CD4-positive, alpha-beta T cell treated with Interleukin-6 at 100 ng/mL for 8 hours (primary cell): ENCODE results near the gene TRIM41.
"Not testable (repeated sequence)": the region's sequence is repeated elsewhere in the genome, so short reads cannot be mapped to it uniquely, and the experiment has no call there.

Experiments used
- DNase-seq: peaks from one replicate; pipeline ENCODE4 v3.0.0-alpha.2; 2020; ENCODE audit warnings: mixed read lengths, low spot score

Gene TRIM41

DNA sequence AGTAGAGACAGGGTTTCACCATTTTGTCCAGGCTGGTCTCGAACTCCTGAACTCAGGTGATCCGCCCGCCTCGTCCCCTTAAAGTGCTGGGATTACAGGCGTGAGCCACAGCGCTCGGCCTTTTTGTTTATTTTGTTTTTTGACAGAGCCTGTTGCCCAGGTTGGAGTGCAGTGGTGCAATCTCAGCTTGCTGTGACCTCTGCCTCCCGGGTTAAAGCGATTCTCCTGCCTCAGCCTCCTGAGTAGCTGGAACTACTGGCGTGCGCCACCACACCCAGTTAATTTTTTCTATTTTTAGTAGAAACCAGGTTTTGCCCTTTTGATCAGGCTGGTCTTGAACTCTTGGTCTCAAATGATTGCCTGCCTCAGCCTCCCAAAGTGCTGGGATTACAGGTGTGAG lies 12.9 kb upstream of the TRIM41 start:
- DNase-seq, result not testable (repeated sequence)

DNA sequence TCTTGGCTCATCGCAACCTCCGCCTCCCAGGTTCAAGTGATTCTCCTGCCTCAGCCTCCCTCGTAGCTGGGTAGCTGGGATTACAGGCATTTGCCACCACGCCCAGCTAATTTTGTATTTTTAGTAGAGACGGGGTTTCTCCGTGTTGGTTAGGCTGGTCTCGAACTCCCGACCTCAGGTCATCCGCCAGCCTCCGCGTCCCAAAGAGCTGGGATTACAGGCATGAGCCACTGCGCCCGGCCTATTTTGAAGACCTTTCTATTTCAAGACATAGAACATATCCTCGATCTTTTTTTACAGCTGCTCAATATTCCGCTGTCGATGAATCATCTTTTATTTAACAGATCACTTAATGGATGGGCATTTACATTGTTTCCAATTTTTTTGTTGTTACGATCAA lies 12.4 kb upstream of the TRIM41 start:
- not testable (repeated sequence) for DNase-seq

DNA sequence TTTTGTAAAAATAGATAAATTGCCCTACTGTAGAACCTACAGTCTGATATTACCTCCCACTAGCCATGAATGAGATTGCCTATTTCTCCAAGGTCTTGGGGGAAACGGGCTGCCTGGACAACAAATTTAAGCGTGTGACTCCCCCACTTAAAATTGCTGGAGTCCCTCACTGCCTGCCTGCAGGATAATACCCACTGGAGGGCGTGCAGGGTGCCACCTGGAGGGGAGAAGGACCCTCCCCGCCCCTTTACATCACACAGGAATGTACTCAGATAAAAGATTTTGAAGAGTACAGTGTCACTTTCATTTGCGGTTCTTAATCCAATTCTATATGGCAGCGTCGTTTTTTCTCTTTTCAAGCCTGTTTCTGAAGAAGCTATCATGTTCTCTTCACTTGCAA lies 11.9 kb upstream of the TRIM41 start:
- no peak for DNase-seq

DNA sequence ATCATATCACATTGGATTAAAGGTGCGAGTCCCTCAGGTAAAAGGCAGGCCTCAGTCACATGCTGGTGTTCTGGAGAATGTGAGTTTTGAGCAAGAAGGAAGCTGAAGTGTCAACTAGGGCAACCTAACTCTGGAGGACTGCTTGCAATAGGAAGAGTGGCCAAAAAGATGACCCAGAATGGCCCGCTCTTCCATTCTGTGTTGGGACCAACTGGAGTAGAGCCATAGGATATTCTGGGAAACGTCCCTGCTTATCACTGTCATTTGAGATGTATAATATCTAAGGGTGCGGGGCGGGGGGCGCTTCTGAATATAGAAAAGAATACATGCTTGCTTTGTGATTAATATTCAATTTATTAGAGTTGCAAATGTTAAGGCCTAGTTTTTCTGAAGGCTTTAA lies 11.0 kb upstream of the TRIM41 start:
- DNase-seq, result no peak

DNA sequence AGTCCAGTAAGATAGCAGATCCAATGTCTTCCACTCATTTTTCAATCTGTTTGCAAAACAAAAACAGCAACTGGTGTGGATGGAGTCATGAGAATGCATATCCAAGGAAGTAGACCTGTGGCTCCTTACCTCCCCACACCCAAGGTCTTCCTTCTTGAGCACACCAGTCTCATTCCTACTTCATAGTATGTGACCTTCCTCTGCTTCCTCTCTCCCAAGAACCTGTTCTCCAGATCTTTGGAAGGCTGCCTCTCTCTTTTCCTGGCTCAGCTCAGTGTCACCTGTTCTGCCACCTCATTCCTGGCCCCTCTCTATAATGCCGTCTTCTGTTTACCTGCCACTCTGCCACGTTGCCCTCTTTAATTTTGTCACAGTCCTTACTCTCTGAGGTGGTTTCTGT lies 10.1 kb upstream of the TRIM41 start:
- no peak for DNase-seq

DNA sequence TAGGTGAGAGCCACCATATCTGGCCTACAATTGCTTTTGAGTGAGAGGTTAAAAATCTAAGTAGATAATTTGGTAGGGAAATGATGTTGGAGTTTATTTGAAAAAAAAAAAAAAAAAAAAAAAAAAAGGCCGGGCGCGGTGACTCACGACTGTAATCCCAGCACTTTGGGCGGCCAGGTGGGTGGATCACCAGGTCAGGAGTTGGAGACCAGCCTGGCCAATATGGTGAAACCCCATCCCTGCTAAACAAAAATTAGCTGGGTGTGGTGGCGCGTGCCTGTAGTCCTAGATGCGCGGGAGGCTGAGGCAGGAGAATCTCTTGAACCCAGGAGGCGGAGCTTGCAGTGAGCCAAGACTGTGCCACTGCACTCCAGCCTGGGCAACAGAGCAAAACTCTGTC lies 8.8 kb upstream of the TRIM41 start:
- not testable (repeated sequence) for DNase-seq

DNA sequence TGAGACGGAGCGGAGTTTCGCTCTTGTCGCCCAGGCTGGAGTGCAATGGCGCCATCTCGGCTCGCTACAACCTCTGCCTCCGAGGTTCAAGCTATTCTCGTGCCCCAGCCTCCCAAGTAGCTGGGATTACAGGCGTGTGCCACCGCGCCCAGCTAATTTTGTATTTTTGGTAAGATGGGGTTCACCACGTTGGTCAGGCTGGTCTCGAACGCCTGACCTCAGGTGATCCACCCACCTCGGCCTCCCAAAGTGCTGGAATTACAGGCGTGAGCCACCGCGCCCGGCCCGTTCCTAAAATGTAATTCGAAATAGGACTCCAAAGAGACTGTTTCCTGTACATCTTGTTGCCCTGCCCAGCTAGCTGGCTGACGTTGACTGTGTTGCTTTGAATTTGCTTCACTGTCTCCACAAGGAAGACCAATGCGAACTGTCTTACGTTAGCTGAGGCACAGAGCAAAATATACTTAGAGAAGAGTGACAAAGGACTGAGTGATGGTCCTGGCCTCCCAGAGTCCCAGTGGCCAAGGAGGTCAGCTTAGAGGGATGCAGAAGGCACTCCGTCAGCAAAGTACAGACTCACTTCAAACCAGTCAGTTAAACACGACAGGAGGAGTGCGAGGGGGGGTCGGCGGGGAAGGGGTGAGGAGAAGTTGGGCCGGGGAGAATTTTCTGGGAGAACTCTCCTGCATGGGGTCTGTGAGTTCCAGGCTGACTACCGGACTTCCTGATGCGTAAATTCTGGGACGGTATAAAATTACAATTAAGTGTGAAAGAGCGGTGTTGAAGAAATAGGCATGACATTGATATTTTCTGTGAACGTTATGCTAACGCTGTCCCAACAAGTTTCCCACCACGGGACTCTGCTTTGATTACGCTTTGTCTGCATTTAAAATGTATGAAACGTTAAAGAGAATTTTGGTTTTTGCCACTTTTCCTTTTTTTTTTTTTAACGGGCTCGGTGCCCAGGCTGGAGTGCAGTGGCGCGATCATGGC lies 6.8 kb upstream of the TRIM41 start:
- peak; percentile 54 for DNase-seq

DNA sequence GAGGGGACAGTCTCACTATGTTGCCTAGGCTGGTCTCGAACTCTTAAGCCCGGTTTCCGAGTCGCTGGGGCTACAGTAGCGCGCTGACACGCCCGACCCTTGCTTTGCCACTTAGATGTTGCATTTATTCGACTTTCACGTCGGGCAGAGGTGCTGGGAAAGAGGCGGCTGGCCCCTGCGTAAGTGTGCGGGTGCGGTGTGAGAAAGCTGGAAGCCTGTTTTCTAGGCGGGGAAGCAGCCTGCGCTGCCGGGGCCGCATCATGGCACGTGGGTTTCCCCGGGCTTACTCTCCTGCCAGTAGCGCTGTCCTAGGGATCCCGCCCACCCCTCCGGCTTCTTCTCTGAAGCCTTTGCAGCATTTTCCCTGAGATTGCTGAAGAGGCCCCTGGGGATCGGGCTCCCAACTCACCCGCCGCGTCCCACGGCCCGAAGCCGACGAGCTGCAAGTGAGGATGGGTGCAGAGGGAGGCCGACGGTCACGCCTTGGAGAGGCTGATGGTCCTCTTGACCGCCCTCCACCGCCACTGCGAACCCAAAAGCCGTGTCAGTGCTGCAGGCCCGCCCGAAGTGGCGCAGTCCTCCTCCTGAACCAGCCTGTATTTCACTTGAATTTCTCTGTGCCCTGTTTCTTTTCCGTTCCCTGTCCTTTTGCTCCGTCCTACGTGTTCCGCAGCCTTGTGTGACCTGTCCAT lies 5.8 kb upstream of the TRIM41 start:
- DNase-seq, result peak; percentile 59

DNA sequence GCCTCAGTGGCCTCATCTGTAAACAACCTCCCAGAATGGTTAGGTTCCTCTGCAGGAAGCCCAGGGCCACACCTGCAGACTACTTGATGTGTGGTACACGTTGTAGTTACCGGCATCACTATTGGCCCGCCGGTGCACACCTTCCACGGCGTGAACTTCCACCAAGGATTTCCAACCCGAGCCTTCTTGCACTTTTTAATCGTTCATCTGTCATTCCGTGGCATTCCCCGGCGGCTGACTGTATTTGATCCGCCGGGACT lies 5.3 kb upstream of the TRIM41 start:
- peak; percentile 52 for DNase-seq

DNA sequence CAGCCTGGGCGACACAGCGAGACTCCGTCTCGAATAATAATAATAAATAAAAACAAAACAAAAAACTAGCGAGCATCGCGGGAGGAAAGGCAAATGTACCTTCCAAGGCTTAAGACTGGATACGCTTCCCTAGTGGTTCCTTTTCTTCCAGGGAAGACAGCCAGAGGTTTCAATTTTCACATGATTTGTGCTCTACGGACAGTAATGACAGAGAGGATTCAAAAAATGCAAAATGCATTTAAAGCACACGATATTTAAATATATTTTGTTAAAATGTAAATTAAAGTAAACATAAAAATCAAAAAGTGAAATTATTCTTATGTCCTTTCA lies 4.3 kb upstream of the TRIM41 start:
- no peak for DNase-seq

DNA sequence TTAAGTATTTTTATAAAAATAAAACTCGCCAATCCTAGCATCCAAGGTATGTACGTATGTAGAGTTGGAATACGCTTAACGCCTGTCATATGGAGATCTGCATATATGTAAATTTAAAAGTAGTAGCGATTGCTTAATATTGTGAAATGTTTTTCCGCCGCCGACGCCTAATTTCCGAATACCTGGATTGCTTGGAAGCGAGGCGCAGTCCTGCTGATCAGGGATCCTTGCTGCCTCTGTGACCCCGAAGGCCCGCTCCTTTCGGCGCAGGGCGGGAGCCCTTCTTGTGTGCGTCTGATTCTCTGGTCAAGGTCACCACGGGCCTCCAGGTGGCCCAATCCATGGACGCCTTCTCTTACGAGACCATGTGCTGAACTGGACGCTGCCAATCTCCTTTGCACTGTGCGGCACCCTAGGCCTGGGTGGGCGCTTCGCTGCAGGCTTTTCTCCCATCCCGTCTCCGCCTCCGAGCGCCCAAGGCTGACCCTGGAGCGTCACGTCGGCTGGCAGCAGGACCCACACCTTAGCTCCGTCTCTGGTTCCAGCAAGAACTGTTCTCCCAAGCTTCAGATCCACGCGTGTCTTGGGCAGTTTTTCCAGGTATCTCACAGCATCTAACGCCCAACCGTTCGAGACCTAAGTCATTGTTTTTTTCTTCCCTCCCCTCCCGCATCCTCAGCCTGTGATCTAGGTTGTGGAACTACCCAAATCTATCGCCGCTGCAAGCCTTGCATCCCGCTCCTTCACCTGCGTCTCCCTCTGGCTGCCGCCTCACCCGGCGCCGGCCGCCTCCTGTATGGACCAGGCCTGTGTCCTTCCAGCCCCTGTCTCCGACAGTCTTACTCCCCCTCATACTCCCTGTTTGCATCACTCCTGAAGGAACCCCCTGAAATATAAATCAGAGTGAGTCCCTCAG lies 3.6 kb upstream of the TRIM41 start:
- no peak for DNase-seq

DNA sequence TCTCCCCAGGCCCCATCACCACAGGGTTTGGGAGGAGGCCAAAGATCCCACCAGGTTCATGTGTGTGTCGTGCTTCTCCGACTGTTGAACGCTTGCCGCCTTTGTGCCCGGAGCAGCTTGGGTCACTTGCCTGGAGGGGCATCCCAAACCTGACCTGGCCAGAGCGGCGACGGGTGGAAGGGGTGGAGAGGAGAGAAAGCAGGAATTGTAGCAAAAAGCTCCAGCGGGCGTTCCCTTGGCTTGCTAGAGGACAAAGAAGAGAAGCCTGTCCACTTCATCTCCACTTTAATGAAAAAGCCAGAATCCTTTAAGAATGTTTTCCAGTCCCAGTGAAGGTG lies 2.9 kb upstream of the TRIM41 start:
- no peak for DNase-seq

DNA sequence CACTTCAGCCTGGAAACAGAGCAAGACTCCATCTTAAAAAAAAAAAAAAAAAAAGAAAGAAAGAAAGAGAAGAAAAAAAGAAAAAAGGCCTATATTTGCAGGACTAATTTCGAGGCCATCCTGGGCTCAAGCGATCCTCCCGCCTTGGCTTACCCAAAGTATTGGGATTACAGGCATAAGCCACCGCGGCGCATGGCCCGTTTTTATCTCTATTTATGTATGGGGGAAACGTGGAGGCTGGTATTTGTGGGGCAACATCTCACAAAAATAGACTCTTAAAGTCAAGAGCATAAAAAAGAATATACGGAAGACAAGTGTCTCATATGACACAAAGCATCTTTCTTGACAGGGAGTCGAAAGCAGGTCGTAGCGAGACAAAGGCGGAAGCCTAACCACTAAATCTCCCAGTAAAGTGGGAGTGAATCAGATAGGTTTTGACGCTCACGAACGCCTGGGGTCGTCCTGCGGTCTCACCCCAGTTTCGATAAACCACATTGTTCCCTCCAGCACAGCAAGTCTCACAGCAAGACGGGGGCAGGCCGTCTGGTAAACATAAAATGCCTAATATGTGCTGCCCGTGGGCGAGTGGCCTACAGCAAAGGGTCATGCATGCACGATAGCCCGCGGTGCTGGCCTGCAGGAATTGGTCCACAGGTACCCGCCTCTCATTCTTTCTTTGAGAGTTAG lies 1.8 kb upstream of the TRIM41 start:
- peak; percentile 54 for DNase-seq

DNA sequence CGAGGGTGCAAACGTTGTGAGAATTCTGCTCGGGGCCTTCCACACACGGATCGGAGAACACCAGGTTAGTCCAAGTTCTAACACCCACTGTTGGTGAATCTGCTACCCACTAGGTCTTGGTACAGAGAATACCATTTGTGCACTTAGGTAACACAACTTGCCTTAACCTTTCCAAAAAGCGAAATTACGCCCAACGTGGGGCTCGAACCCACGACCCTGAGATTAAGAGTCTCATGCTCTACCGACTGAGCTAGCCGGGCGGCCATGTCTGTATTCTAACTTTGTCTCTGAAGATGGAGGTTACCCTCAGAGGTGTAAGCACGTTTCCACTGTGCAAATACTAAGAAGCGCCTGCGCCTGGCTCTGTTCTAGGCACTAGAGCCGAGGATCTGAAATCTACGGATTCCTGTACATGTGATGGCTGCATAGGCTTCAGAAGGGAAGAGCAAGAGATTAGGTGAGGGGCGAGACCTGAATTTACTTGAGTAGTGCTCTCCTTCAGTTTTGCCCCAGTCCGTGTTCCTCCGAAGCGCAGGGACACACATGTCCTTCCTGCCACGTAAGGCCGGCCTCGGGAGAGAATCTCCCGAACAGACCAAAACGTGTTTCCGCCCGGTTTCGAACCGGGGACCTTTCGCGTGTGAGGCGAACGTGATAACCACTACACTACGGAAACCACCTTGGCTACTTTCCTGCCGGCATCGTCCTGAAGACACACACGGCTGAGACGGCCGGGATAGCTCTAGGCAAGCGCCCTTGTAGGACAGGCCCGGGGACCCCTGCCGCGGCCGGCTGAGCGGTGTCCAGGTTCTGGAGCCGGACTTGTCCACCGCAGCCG lies 1.1 kb upstream of the TRIM41 start:
- peak; percentile 91 for DNase-seq

DNA sequence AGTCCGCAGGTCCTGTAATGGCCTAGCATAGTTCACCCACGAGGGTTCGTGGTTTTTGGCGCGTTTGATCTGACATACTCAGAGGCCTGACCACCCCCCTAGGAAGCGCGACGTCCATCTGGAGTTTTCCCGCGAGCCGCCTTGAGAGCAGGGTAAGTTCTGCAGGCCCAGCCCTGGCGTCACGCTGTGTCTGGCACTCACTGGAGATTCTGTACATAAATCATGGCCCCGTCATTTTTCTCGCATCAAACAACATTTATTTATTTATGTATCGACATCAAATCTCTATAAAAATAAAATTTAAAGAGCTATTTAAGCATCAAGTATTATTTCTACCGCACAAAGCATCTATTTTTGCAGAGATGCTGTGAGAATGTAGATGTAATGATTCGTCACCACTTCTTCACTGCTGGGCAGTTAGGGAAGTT lies 437 bp upstream of the TRIM41 start:
- DNase-seq, result no peak

DNA sequence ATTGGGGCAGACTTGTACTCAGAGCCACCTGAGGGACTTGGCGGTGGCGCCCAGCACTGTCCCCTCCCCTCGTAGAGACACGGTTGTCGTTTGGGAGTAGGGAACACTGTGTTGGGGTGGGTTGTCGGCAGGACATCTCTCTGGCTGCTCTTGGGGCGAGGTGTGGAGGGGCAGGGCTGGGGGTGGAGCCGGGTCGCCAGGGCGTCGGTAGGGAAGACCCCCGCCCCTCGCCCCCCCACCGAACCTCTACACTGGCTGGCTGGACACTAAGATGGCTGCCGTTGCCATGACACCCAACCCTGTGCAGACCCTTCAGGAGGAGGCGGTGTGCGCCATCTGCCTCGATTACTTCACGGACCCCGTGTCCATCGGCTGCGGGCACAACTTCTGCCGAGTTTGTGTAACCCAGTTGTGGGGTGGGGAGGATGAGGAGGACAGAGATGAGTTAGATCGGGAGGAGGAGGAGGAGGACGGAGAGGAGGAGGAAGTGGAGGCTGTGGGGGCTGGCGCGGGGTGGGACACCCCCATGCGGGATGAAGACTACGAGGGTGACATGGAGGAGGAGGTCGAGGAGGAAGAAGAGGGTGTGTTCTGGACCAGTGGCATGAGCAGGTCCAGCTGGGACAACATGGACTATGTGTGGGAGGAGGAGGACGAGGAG lies 778 bp downstream of the TRIM41 start:
- no peak for DNase-seq

DNA sequence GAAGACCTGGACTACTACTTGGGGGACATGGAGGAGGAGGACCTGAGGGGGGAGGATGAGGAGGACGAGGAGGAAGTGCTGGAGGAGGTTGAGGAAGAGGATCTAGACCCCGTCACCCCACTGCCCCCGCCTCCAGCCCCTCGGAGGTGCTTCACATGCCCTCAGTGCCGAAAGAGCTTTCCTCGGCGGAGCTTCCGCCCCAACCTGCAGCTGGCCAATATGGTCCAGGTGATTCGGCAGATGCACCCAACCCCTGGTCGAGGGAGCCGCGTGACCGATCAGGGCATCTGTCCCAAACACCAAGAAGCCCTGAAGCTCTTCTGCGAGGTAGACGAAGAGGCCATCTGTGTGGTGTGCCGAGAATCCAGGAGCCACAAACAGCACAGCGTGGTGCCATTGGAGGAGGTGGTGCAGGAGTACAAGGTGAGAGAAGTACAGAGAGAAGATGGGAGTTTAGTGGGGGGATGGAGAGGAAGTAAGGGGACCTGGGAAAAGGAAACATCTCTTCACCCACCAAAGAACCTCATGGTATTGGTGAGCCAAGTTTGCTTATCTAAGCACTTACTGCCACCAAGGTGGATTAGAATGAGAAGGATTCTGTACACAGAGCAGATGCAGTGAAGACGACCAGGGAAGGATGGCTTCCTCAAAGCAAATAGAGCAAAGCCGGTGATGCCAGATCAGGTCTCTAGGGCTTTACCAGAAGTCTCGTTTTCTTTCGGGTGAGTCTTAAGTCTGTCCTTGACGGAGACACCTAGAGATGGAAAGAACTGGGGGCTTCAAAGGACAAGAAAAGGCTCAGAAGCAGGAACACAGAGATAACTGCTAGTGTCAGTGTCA lies 1.5 kb downstream of the TRIM41 start:
- no peak for DNase-seq

DNA sequence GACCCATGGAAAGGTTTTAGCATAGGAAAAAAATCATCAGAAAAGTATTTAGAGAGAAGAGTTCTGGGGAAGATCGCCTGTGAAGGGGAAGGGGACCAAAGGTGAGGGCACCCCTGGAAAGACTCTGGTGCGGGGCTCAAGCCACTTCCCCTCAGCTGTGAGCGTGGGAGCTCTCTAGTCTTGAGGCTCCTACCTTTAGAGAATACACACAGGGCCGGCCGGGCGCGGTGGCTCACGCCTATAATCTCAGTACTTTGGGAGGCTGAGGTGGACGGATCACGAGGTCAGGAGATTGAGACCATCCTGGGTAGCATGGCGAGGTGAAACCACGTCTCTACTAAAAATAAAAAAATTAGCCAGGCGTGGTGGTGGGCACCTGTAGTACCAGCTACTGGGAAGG lies 6.9 kb downstream of the TRIM41 start:
- no peak for DNase-seq

DNA sequence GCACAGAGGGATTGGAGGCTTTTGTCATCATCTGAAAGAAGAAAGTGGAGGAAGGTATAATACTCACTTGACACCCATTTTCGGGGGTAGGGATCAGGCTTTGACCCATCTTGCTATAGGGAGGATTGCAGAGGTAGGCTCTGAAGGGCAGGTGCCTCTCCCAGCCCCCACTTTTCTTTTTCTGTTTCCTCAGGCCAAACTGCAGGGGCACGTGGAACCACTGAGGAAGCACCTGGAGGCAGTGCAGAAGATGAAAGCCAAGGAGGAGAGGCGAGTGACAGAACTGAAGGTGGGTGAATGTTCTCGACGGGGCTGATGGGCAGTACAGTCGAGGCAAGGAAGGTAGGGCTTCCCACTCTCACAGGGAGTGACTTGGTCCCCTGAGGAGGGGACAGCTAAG lies 7.5 kb downstream of the TRIM41 start:
- DNase-seq, result no peak

DNA sequence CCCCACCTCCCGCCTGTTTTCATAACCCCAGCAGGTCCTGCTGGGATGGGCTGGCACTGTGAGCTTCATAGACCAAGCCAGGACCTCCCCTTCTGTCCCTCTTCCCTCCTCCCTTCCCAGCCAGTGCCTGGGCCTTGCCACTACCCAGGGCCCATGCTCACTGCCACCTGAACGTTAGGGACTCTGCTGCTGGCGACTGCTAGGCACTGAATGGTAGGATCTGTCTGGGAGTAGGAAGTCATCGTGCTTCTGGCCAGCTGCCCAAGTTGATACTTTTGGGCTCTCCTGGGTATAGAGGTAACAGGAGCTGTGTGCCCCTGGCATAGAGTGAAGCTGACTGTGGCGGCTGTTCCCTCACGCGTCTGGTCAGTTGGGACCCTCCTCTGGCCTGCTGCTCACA lies 8.4 kb downstream of the TRIM41 start:
- DNase-seq, result no peak
